WERI-Rb-1 (cell line): Measurements from ENCODE around the gene RAC2.

Experiments used
- DNase-seq: peaks from one replicate; pipeline ENCODE4 v3.0.0-alpha.2; 2020
- H3K27ac ChIP-seq: fragments of 250-450 bp; sonication (Bioruptor Pico); 2 replicates; pipeline ENCODE4 v1.5.1; 2020; ENCODE audit warnings: mild to moderate bottlenecking, moderate library complexity
- H3K27me3 ChIP-seq: fragments of 250-450 bp; sonication (Bioruptor Pico); 2 replicates; pipeline ENCODE4 v1.5.1; 2021; ENCODE audit warnings: mild to moderate bottlenecking, low read depth, moderate library complexity; ENCODE audit not compliant: insufficient read depth, severe bottlenecking
- H3K36me3 ChIP-seq: fragments of 250-450 bp; sonication (Bioruptor Pico); 2 replicates; pipeline ENCODE4 v1.5.1; 2020; ENCODE audit warnings: mild to moderate bottlenecking, moderate library complexity
- H3K4me3 ChIP-seq: 2 replicates; pipeline ENCODE4 v1.5.1; 2011; ENCODE audit warnings: low read depth, mild to moderate bottlenecking, control low read depth, low read length
- H3K9me3 ChIP-seq: fragments of 250-450 bp; sonication (Bioruptor Pico); 2 replicates; pipeline ENCODE4 v1.5.1; 2021; ENCODE audit warnings: mild to moderate bottlenecking, moderate library complexity; ENCODE audit not compliant: severe bottlenecking
- TF ChIP-seq, protein P1 (sequence below): IDR thresholded peaks from 2 replicates; pipeline ENCODE4 v1.5.1; 2011; ENCODE audit warnings: low read depth, mild to moderate bottlenecking, control low read depth, inconsistent platforms, low read length

RAC2 gene

GRCh38 chr22:37258005-37258752, 14.1 kb upstream of the RAC2 start:
- H3K36me3 ChIP-seq, result no peaks in the 10 kb centered on the region
- H3K9me3 ChIP-seq, result no peaks in the 10 kb centered on the region
- no peaks in the 10 kb centered on the region for H3K27me3 ChIP-seq
- peak overlapping the region; percentile 51; the same call in 1 of the 2 replicates for H3K4me3 ChIP-seq
- H3K27ac ChIP-seq, result no peak overlapping the region; the same call in 1 of the 2 replicates
- TF ChIP-seq, protein P1, sequence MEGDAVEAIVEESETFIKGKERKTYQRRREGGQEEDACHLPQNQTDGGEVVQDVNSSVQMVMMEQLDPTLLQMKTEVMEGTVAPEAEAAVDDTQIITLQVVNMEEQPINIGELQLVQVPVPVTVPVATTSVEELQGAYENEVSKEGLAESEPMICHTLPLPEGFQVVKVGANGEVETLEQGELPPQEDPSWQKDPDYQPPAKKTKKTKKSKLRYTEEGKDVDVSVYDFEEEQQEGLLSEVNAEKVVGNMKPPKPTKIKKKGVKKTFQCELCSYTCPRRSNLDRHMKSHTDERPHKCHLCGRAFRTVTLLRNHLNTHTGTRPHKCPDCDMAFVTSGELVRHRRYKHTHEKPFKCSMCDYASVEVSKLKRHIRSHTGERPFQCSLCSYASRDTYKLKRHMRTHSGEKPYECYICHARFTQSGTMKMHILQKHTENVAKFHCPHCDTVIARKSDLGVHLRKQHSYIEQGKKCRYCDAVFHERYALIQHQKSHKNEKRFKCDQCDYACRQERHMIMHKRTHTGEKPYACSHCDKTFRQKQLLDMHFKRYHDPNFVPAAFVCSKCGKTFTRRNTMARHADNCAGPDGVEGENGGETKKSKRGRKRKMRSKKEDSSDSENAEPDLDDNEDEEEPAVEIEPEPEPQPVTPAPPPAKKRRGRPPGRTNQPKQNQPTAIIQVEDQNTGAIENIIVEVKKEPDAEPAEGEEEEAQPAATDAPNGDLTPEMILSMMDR, result no peak
- no peak for DNase-seq

- no peaks in the 10 kb centered on the region for H3K27me3 ChIP-seq
- H3K4me3 ChIP-seq, result no peak overlapping the region
- TF ChIP-seq, protein P1, result no peak
- no peak for DNase-seq
- H3K36me3 ChIP-seq, result no peaks in the 10 kb centered on the region
- H3K27ac ChIP-seq, result no peak overlapping the region
- H3K9me3 ChIP-seq, result no peaks in the 10 kb centered on the region
Observed at GRCh38 chr22:37256075-37256726, 12.1 kb upstream of the RAC2 start.

DNA sequence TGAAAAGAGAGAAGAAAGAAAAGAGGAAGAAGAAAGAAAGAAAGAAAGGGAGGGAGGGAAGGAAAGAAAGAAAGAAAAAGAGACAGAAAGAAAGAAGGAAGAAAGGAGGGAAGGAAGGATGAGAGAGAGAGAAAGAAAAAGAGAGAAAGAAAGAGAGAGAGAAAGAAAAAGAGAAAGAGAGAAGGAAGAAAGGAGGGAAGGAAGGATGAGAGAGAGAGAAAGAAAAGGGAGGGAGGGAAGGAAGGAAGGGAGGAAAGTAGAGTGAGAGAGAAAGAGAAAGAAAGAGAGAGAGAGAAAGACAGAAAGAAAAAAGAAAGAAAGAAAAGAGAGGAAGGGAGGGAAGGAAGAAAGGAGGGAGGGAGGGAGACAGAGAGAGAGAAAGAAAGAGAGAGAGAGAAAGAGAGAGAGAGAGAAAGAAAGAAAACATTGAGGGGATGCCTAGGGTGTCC, 11.5 kb upstream of the RAC2 start:
- Histone ChIP-seq H3K9me3 (no peaks in the 10 kb centered on the region), H3K27me3 (no peaks in the 10 kb centered on the region), H3K36me3 (no peaks in the 10 kb centered on the region), H3K27ac (no peak overlapping the region), H3K4me3 (no peak overlapping the region)
- DNase-seq, result no peak
- TF ChIP-seq, protein P1, result no peak

DNA sequence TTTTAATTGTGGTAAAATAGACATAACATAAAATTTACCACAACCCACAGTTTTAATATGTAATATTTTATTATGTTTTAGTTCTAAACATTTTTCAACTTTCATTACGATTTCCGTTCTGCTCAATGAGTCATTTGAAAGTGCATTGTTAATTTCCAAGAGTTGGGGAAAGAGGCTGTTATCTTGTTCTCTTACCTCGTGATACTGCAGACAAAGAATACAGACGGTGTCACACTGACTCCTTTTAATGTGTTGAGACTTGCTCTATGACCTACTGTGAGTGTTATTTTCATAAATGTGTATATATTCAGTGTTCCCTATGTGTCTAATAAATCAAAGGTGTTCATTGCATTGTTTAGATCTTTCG, 10.8 kb upstream of the RAC2 start:
- no peak for DNase-seq
- H3K27ac ChIP-seq, result no peak overlapping the region
- TF ChIP-seq, protein P1, result no peak
- no peaks in the 10 kb centered on the region for H3K36me3 ChIP-seq
- H3K9me3 ChIP-seq, result no peaks in the 10 kb centered on the region
- no peaks in the 10 kb centered on the region for H3K27me3 ChIP-seq
- H3K4me3 ChIP-seq, result no peak overlapping the region

GRCh38 chr22:37254209-37254866, 10.3 kb upstream of the RAC2 start:
- Histone ChIP-seq H3K9me3 (no peaks in the 10 kb centered on the region), H3K4me3 (no peak overlapping the region), H3K36me3 (no peaks in the 10 kb centered on the region), H3K27me3 (no peaks in the 10 kb centered on the region), H3K27ac (no peak overlapping the region)
- TF ChIP-seq, protein P1, result no peak
- DNase-seq, result no peak
